ENCODE data around the gene CHD6.
"Not testable (repeated sequence)": the region's sequence is repeated elsewhere in the genome, so short reads cannot be mapped to it uniquely, and the experiment has no call there.

CHD6 gene

GRCh38 chr20:41538810-41539596 is 79.2 kb downstream of the CHD6 start:
- peaks cover 15% of the 10 kb centered on the region for H3K36me3 ChIP-seq (ENCODE audit: control insufficient read depth, insufficient read depth, low read length)
- no peaks in the 10 kb centered on the region for H3K27me3 ChIP-seq (ENCODE audit: control insufficient read depth, insufficient read depth, low read length)
- peaks cover 7% of the 10 kb centered on the region for H3K9me3 ChIP-seq (ENCODE audit: control insufficient read depth, insufficient read depth, low read depth, low read length)
- no peaks in the 10 kb centered on the region for H3K4me1 ChIP-seq (ENCODE audit: control insufficient read depth, insufficient read depth, low read length)
- H3K4me3 ChIP-seq (ENCODE audit: low read depth, low read length): no peak overlapping the region
- H3K9ac ChIP-seq (ENCODE audit: low read length): no peak overlapping the region
- no peak overlapping the region for H3K27ac ChIP-seq (ENCODE audit: low read depth, low read length)

- H3K27ac ChIP-seq (ENCODE audit: low read depth, low read length): no peak overlapping the region
- H3K36me3 ChIP-seq (ENCODE audit: control insufficient read depth, insufficient read depth, low read length): peaks cover 22% of the 10 kb centered on the region
- no peak overlapping the region for H3K4me3 ChIP-seq (ENCODE audit: low read depth, low read length)
- H3K9me3 ChIP-seq (ENCODE audit: control insufficient read depth, insufficient read depth, low read depth, low read length): peaks cover 7% of the 10 kb centered on the region
- no peaks in the 10 kb centered on the region for H3K4me1 ChIP-seq (ENCODE audit: control insufficient read depth, insufficient read depth, low read length)
- H3K27me3 ChIP-seq (ENCODE audit: control insufficient read depth, insufficient read depth, low read length): no peaks in the 10 kb centered on the region
- H3K9ac ChIP-seq (ENCODE audit: low read length): no peak overlapping the region
Measured at GRCh38 chr20:41537865-41538264, 80.3 kb downstream of the CHD6 start.

DNA sequence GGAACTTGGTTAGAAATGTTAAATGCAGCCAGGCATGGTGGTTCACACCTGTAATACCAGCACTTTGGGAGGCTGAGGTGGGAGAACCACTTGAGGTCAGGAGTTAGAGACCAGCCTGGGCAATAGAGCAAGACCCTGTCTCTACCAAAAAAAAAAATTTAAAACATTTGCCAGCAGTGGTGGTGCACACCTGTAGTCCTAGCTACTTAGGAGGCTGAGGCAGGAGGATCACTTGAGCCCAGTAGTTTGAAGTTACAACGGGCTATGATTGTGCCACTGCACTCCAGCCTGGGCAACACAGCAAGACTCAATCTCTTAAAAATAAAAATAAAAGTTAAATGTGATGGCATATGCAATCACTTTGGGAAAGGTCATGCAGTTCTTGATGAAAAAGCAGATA is 82.6 kb downstream of the CHD6 start:
- H3K27ac ChIP-seq (ENCODE audit: low read depth, low read length); H3K27me3 ChIP-seq (ENCODE audit: control insufficient read depth, insufficient read depth, low read length); H3K4me3 ChIP-seq (ENCODE audit: low read depth, low read length); H3K9ac ChIP-seq (ENCODE audit: low read length); H3K4me1 ChIP-seq (ENCODE audit: control insufficient read depth, insufficient read depth, low read length); H3K9me3 ChIP-seq (ENCODE audit: control insufficient read depth, insufficient read depth, low read depth, low read length): not testable (repeated sequence)
- peaks cover 36% of the 10 kb centered on the region for H3K36me3 ChIP-seq (ENCODE audit: control insufficient read depth, insufficient read depth, low read length)

DNA sequence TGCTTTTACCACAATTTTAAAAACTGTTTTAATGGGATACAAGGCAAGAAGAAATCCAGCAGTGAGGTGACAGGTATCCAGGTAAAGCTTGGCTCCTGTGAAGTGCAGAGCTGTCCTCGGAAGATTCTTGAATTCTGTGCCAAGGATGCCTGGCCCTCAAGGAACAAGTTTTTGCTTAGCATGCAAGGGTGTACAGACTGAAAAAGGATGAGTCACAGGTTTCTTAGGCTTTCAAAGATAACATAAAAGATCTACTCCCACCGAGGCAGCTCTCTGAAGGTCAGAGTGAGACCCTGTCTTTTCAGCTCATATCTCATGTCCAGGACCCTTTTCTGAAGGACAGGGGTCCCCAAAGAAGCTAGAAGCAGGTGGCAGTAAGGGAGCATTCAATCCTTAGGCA is 83.3 kb downstream of the CHD6 start:
- H3K36me3 ChIP-seq (ENCODE audit: control insufficient read depth, insufficient read depth, low read length): peaks cover 33% of the 10 kb centered on the region

DNA sequence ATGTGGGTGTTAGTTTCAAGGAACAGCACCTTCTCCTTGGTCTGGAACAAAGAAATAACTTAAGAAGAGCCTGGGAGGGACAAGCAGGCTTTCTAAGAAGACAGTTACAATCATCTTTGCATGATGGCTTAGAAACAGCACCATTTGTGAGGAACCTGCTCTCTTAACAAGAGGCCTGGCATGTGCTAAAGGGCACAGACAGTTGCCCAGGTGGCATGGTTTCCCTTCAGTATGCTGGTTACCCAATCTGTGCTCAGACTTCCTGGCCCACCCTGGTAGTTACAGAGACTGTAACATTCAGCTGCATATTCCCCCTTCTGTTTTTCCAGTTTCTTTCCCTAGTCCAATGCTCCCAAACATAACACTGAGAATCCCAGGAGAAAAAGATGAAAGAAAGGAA is 84.0 kb downstream of the CHD6 start:
- H3K27ac ChIP-seq (ENCODE audit: low read depth, low read length): no peak overlapping the region
- no peaks in the 10 kb centered on the region for H3K27me3 ChIP-seq (ENCODE audit: control insufficient read depth, insufficient read depth, low read length)
- H3K9me3 ChIP-seq (ENCODE audit: control insufficient read depth, insufficient read depth, low read depth, low read length): peaks cover 7% of the 10 kb centered on the region
- peaks cover 30% of the 10 kb centered on the region for H3K36me3 ChIP-seq (ENCODE audit: control insufficient read depth, insufficient read depth, low read length)
- no peak overlapping the region for H3K4me3 ChIP-seq (ENCODE audit: low read depth, low read length)
- H3K9ac ChIP-seq (ENCODE audit: low read length): no peak overlapping the region
- H3K4me1 ChIP-seq (ENCODE audit: control insufficient read depth, insufficient read depth, low read length): no peaks in the 10 kb centered on the region

More for the DNA sequence above, 83.3 kb downstream of the CHD6 start:
- H3K4me1 ChIP-seq (ENCODE audit: control insufficient read depth, insufficient read depth, low read length): no peaks in the 10 kb centered on the region
- H3K9ac ChIP-seq (ENCODE audit: low read length): no peak overlapping the region
- H3K4me3 ChIP-seq (ENCODE audit: low read depth, low read length): no peak overlapping the region
- no peaks in the 10 kb centered on the region for H3K27me3 ChIP-seq (ENCODE audit: control insufficient read depth, insufficient read depth, low read length)
- H3K9me3 ChIP-seq (ENCODE audit: control insufficient read depth, insufficient read depth, low read depth, low read length): peaks cover 7% of the 10 kb centered on the region
- no peak overlapping the region for H3K27ac ChIP-seq (ENCODE audit: low read depth, low read length)

GRCh38 chr20:41533537-41534136 is 84.5 kb downstream of the CHD6 start:
- Histone ChIP-seq H3K9me3 (ENCODE audit: control insufficient read depth, insufficient read depth, low read depth, low read length) (peaks cover 7% of the 10 kb centered on the region), H3K27me3 (ENCODE audit: control insufficient read depth, insufficient read depth, low read length) (no peaks in the 10 kb centered on the region), H3K27ac (ENCODE audit: low read depth, low read length) (no peak overlapping the region), H3K9ac (ENCODE audit: low read length) (no peak overlapping the region), H3K36me3 (ENCODE audit: control insufficient read depth, insufficient read depth, low read length) (peaks cover 25% of the 10 kb centered on the region), H3K4me3 (ENCODE audit: low read depth, low read length) (no peak overlapping the region), H3K4me1 (ENCODE audit: control insufficient read depth, insufficient read depth, low read length) (no peaks in the 10 kb centered on the region)

DNA sequence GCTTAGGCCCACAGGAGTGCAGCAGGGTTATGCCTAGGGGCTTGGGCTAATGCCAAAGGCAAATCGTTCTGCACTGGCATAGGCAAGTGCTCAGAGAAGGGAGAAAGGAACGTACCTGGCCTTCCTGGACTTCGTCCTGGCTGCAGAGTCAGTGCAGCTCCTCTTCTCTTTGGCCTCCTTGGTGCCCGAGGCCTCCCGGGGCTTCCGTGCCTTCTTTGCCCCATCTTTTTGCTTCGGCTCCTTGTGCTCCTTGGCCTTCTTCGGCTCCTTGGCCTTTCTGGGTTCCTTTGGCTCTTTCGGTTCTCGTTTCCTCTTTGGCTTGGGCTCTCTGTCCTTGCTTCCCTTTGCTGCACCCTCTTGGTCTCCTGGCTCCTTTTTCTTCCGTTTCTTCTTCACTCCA is 85.2 kb downstream of the CHD6 start:
- Histone ChIP-seq H3K9me3 (ENCODE audit: control insufficient read depth, insufficient read depth, low read depth, low read length) (peaks cover 4% of the 10 kb centered on the region), H3K9ac (ENCODE audit: low read length) (no peak overlapping the region), H3K27me3 (ENCODE audit: control insufficient read depth, insufficient read depth, low read length) (no peaks in the 10 kb centered on the region), H3K4me1 (ENCODE audit: control insufficient read depth, insufficient read depth, low read length) (no peaks in the 10 kb centered on the region), H3K27ac (ENCODE audit: low read depth, low read length) (no peak overlapping the region), H3K36me3 (ENCODE audit: control insufficient read depth, insufficient read depth, low read length) (peaks cover 24% of the 10 kb centered on the region), H3K4me3 (ENCODE audit: low read depth, low read length) (no peak overlapping the region)

GRCh38 chr20:41531518-41532275 is 86.5 kb downstream of the CHD6 start:
- Histone ChIP-seq H3K36me3 (ENCODE audit: control insufficient read depth, insufficient read depth, low read length) (peaks cover 21% of the 10 kb centered on the region), H3K9ac (ENCODE audit: low read length) (no peak overlapping the region), H3K27ac (ENCODE audit: low read depth, low read length) (no peak overlapping the region), H3K4me1 (ENCODE audit: control insufficient read depth, insufficient read depth, low read length) (no peaks in the 10 kb centered on the region), H3K27me3 (ENCODE audit: control insufficient read depth, insufficient read depth, low read length) (no peaks in the 10 kb centered on the region), H3K4me3 (ENCODE audit: low read depth, low read length) (no peak overlapping the region), H3K9me3 (ENCODE audit: control insufficient read depth, insufficient read depth, low read depth, low read length) (no peaks in the 10 kb centered on the region)

- Histone ChIP-seq H3K27me3 (ENCODE audit: control insufficient read depth, insufficient read depth, low read length) (no peaks in the 10 kb centered on the region), H3K36me3 (ENCODE audit: control insufficient read depth, insufficient read depth, low read length) (peaks cover 21% of the 10 kb centered on the region), H3K27ac (ENCODE audit: low read depth, low read length) (no peak overlapping the region), H3K4me1 (ENCODE audit: control insufficient read depth, insufficient read depth, low read length) (no peaks in the 10 kb centered on the region), H3K9ac (ENCODE audit: low read length) (no peak overlapping the region), H3K4me3 (ENCODE audit: low read depth, low read length) (no peak overlapping the region), H3K9me3 (ENCODE audit: control insufficient read depth, insufficient read depth, low read depth, low read length) (no peaks in the 10 kb centered on the region)
Measured at GRCh38 chr20:41530923-41531322, 87.3 kb downstream of the CHD6 start.

DNA sequence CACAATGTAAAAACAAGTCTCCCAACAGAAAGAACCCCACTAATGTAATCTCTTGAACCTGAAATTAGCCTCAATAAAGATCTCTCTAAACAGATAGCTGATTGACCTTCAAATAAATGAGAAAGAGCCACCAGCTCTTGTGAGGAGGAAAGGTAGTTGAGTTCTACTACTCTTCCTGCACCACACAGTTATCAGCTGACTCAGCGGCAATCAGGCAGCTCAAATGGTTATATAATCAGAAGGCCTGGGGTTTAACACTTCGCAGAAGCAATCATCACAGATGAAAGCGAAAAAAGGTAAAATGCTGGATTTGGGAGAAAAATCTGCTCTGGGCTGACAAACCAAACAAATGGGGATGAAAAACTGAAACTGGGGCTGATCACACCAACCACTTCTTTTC is 91.8 kb downstream of the CHD6 start:
- H3K27me3 ChIP-seq (ENCODE audit: control insufficient read depth, insufficient read depth, low read length): no peaks in the 10 kb centered on the region
- no peak overlapping the region for H3K27ac ChIP-seq (ENCODE audit: low read depth, low read length)
- H3K36me3 ChIP-seq (ENCODE audit: control insufficient read depth, insufficient read depth, low read length): 0 out of 2 replicates have a peak, but pooled peaks cover 6% of the 10 kb centered on the region
- no peaks in the 10 kb centered on the region for H3K9me3 ChIP-seq (ENCODE audit: control insufficient read depth, insufficient read depth, low read depth, low read length)
- no peak overlapping the region for H3K4me3 ChIP-seq (ENCODE audit: low read depth, low read length)
- H3K9ac ChIP-seq (ENCODE audit: low read length): no peak overlapping the region
- H3K4me1 ChIP-seq (ENCODE audit: control insufficient read depth, insufficient read depth, low read length): no peaks in the 10 kb centered on the region; the same call in 1 of the 2 replicates
